VCaP (cell line): ENCODE measurements around the gene NPFFR2.
"Not testable (repeated sequence)": the region's sequence is repeated elsewhere in the genome, so short reads cannot be mapped to it uniquely, and the experiment has no call there.

Source experiments
- H3K27ac ChIP-seq: fragments of 450-650 bp; 2 replicates; pipeline ENCODE4 v1.5.1; 2017
- CTCF ChIP-seq: fragments of 450-650 bp; conservative IDR thresholded peaks from 2 replicates; pipeline ENCODE4 v1.5.1; 2017; ENCODE audit warnings: mild to moderate bottlenecking, moderate library complexity

NPFFR2 gene

DNA sequence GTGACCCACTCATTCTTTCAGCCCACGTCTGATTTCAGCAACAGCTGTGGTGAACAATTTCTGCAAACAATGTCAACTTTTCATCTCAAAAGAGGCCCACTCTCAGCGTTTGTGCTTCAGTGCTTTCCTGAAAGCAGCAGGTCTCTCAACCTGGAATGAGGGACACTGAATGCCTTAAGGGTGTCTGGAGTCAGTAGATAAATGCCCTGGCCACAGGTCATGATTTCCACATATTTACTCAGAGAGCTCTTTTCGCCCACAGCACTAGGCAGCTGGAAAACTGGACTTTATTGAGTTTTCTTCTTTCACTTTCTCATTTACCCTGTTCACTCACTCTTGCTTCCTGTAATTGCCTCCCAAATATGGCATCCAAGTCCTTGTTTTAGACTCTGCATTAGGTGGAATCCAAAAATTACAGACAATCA lies 52.8 kb downstream of the NPFFR2 start:
- TF ChIP-seq CTCF = no peak
- H3K27ac ChIP-seq = no peak overlapping the region

DNA sequence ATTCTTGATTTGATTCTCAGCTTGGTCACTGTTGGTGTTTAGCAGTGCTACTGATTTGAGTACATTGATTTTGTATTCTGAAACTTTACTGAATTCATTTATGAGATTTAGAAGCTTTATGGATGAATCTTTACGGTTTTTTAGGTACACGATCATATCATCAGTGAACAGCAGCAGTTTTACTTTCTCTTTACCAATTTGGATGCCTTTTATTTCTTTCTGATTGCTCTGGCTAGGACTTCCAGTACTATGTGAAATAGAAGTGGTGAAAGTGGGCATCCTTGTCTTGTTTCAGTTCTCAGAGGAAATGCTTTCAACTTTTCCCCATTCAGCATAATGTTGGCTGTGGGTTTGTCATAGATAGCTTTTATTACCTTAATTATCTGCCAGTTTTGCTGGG lies 58.8 kb downstream of the NPFFR2 start:
- not testable (repeated sequence) for H3K27ac ChIP-seq

DNA sequence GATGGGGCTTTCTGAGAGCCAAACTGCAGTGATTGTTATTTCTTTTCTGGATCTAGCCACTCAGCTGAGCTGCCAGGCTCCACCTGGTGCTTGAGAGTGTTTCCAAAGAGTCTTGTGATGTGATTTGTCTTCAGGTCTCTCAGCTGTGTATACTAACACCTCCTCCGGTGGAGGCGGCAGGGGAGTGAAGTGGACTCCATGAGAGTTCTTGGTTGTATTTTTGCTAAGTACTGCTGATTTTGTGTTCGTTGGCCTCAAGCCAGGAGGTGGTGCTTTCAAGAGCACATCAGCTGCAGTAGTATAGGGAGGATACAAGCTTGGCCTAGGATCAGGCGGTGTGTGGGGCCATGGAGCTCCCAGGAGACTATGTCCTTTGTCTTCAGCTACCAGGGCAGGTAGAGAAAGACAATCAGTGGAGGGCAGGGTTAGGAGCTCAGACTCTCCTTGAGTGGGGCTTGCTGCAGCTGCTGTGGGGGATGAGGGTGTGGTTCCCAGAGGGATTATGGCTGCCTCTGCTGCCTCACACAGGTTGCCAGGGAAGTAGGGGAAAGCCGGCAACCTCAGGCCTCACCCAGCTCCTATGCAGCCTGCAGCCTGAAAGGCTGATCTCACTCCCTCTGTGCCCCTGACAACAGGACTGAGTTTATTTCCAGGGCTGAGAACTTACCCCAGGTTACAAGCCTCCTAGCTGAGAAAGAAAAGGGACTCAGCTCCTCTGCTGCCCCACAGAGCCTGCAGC lies 62.4 kb downstream of the NPFFR2 start:
- no peak for TF ChIP-seq CTCF
- H3K27ac ChIP-seq = no peak overlapping the region

DNA sequence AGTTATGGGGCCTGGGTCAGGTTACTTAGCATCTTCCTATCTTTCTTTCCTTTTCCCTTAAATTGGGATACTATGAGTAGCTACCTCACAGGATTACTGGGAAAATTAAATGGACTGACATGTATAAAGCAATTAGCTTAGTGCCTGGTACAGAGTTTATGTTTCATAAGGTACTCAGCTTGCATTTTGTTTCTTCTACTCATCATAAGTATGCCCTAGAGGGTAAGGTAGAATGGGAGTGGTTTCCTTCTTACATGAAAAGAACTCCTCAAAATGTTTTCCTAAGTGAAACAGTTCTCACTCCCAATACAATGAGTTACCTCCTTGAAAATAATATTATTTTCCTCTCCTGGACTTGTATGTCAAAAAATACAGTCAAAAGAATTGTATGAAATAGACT lies 75.7 kb downstream of the NPFFR2 start:
- TF ChIP-seq CTCF = no peak
- no peak overlapping the region for H3K27ac ChIP-seq

DNA sequence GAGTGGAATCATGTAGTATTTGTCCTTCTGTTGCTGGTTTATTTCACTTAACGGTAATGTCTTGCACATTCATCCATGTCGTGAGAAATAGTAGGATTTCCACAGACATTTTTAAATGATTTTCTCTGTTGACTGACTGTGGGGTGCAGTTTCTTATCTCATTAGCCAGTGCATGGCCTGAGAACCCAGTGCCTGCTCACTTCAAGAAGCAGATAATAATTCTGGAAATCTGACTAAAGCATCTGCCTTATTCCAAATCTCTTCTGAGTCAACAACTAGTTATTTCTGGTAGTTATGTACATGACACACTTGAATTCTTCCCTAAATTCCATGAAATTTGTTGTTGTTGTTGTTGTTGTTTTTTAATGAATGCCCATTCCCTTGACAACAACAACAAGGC lies 77.6 kb downstream of the NPFFR2 start:
- no peak for TF ChIP-seq CTCF
- H3K27ac ChIP-seq = no peak overlapping the region

DNA sequence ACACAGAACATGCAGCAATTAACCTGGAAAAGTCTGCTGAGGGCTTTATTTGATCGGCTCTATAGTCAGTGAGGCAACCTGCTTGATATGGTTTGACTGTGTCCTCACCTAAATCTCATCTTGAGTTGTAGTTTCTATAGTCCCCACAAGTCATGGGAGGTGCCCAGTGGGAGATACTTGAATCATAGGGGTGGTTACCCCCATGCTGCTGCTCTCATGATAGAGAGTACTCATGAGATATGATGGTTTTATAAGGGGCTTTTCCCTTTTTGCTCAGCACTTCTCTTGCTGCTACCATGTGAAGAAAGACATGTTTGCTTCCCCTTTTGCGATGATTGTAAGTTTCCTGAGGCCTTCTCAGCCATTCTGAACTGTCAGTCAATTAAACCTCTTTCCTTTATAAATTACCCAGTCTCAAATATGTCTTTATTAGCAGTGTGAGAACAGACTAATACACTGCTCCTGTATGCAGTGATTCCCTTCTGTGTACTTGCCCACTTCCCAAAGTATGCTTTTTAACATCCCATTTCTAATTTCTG lies 78.2 kb downstream of the NPFFR2 start:
- no peak overlapping the region for H3K27ac ChIP-seq
- TF ChIP-seq CTCF = no peak

DNA sequence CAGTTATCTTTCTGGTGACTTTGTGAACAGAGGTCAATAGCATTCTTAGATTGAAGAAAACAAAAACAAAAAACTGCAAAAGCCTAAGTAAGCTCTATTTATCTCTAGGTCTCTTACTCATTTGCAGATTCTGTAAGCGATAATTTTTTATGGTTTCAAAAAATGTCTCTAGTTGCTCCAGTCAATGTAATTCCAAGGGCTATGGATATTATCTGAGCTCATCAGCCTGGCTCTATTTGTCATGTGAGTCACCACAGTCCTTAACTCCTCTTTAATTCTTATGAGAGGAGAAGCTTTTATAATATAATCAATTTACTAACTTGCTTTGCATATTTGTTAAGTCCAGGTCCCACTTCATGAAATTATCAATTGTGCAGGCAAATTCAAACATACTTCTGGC lies 79.1 kb downstream of the NPFFR2 start:
- TF ChIP-seq CTCF = no peak
- no peak overlapping the region for H3K27ac ChIP-seq

DNA sequence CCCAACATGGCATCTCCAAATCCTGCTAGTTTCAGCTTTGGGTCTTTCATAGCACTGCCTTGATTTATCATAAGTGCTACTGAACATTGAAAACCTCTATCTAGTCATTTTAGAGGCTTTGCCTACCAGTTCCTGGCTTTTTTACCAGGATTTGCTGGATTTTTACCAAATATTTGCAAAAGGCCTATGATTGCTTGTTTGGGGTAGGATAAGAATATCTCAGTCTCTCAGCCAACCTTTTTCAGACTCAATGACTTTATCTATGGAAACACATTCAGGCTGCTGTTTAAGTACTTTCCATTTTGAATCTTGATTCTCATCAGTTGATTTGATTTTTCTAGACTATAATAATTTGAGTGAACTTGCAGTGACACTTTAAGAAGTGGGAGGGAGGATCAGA lies 80.1 kb downstream of the NPFFR2 start:
- TF ChIP-seq CTCF = no peak
- H3K27ac ChIP-seq = no peak overlapping the region
